ENCODE data around the gene MRPL42.
A peak's percentile ranks its signal among the peaks of the same experiment; 100 is the strongest.

DNA sequence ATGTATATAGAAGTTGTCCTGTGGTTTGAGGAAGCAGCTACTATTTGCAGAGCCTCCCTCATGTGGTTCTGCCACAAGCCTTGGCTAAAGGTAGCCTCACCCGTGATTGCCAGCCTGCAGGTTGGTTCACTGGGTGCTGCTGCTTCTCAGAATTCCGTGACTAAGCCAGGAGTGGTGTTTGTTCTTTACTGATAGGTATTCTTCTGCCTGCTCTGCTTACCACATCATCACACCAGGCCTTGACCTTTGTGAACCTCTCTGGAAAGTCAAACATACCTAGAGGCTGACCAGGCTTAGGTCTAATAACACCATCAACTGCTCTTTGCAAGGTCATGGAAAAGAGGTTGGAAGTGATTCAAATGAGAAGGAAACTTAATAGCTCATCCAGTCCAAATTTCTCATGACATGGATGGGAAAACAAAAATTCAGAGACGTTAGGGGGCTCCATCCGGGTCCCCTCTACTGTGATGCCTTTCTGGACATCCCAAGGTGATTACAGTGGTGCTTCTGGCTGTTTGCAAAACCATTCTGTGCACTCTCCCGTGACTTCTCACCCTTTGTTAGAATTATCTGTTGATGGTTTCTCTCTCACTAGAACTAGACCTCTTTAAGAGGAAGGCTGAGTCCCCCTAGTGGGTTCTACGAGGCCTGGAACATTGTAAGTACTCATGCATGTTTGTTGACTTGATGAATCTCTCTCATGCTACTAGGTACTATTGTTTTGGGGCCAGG lies 96.7 kb downstream of the MRPL42 start:
- TF ChIP-seq, protein P1, sequence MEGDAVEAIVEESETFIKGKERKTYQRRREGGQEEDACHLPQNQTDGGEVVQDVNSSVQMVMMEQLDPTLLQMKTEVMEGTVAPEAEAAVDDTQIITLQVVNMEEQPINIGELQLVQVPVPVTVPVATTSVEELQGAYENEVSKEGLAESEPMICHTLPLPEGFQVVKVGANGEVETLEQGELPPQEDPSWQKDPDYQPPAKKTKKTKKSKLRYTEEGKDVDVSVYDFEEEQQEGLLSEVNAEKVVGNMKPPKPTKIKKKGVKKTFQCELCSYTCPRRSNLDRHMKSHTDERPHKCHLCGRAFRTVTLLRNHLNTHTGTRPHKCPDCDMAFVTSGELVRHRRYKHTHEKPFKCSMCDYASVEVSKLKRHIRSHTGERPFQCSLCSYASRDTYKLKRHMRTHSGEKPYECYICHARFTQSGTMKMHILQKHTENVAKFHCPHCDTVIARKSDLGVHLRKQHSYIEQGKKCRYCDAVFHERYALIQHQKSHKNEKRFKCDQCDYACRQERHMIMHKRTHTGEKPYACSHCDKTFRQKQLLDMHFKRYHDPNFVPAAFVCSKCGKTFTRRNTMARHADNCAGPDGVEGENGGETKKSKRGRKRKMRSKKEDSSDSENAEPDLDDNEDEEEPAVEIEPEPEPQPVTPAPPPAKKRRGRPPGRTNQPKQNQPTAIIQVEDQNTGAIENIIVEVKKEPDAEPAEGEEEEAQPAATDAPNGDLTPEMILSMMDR (conservative IDR thresholded peaks at IDR 0.05; ENCODE audit: low read depth in 2 of 2): peak; percentile 39 to 55; a peak in 3 of 4 replicates
- TF ChIP-seq EZH2phosphoT487 (IDR thresholded peaks at IDR 0.05; ENCODE audit: unreplicated experiment): no peak
- no peak for TF ChIP-seq NANOG (IDR thresholded peaks at IDR 0.05; ENCODE audit: borderline replicate concordance)
- TF ChIP-seq, protein P2, sequence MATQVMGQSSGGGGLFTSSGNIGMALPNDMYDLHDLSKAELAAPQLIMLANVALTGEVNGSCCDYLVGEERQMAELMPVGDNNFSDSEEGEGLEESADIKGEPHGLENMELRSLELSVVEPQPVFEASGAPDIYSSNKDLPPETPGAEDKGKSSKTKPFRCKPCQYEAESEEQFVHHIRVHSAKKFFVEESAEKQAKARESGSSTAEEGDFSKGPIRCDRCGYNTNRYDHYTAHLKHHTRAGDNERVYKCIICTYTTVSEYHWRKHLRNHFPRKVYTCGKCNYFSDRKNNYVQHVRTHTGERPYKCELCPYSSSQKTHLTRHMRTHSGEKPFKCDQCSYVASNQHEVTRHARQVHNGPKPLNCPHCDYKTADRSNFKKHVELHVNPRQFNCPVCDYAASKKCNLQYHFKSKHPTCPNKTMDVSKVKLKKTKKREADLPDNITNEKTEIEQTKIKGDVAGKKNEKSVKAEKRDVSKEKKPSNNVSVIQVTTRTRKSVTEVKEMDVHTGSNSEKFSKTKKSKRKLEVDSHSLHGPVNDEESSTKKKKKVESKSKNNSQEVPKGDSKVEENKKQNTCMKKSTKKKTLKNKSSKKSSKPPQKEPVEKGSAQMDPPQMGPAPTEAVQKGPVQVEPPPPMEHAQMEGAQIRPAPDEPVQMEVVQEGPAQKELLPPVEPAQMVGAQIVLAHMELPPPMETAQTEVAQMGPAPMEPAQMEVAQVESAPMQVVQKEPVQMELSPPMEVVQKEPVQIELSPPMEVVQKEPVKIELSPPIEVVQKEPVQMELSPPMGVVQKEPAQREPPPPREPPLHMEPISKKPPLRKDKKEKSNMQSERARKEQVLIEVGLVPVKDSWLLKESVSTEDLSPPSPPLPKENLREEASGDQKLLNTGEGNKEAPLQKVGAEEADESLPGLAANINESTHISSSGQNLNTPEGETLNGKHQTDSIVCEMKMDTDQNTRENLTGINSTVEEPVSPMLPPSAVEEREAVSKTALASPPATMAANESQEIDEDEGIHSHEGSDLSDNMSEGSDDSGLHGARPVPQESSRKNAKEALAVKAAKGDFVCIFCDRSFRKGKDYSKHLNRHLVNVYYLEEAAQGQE (IDR thresholded peaks at IDR 0.05; ENCODE audit: unreplicated experiment): no peak
- TF ChIP-seq CREB1 (CRISPR knock-in tag; IDR thresholded peaks at IDR 0.05; ENCODE audit: low read depth): no peak
- TF ChIP-seq, protein P3, sequence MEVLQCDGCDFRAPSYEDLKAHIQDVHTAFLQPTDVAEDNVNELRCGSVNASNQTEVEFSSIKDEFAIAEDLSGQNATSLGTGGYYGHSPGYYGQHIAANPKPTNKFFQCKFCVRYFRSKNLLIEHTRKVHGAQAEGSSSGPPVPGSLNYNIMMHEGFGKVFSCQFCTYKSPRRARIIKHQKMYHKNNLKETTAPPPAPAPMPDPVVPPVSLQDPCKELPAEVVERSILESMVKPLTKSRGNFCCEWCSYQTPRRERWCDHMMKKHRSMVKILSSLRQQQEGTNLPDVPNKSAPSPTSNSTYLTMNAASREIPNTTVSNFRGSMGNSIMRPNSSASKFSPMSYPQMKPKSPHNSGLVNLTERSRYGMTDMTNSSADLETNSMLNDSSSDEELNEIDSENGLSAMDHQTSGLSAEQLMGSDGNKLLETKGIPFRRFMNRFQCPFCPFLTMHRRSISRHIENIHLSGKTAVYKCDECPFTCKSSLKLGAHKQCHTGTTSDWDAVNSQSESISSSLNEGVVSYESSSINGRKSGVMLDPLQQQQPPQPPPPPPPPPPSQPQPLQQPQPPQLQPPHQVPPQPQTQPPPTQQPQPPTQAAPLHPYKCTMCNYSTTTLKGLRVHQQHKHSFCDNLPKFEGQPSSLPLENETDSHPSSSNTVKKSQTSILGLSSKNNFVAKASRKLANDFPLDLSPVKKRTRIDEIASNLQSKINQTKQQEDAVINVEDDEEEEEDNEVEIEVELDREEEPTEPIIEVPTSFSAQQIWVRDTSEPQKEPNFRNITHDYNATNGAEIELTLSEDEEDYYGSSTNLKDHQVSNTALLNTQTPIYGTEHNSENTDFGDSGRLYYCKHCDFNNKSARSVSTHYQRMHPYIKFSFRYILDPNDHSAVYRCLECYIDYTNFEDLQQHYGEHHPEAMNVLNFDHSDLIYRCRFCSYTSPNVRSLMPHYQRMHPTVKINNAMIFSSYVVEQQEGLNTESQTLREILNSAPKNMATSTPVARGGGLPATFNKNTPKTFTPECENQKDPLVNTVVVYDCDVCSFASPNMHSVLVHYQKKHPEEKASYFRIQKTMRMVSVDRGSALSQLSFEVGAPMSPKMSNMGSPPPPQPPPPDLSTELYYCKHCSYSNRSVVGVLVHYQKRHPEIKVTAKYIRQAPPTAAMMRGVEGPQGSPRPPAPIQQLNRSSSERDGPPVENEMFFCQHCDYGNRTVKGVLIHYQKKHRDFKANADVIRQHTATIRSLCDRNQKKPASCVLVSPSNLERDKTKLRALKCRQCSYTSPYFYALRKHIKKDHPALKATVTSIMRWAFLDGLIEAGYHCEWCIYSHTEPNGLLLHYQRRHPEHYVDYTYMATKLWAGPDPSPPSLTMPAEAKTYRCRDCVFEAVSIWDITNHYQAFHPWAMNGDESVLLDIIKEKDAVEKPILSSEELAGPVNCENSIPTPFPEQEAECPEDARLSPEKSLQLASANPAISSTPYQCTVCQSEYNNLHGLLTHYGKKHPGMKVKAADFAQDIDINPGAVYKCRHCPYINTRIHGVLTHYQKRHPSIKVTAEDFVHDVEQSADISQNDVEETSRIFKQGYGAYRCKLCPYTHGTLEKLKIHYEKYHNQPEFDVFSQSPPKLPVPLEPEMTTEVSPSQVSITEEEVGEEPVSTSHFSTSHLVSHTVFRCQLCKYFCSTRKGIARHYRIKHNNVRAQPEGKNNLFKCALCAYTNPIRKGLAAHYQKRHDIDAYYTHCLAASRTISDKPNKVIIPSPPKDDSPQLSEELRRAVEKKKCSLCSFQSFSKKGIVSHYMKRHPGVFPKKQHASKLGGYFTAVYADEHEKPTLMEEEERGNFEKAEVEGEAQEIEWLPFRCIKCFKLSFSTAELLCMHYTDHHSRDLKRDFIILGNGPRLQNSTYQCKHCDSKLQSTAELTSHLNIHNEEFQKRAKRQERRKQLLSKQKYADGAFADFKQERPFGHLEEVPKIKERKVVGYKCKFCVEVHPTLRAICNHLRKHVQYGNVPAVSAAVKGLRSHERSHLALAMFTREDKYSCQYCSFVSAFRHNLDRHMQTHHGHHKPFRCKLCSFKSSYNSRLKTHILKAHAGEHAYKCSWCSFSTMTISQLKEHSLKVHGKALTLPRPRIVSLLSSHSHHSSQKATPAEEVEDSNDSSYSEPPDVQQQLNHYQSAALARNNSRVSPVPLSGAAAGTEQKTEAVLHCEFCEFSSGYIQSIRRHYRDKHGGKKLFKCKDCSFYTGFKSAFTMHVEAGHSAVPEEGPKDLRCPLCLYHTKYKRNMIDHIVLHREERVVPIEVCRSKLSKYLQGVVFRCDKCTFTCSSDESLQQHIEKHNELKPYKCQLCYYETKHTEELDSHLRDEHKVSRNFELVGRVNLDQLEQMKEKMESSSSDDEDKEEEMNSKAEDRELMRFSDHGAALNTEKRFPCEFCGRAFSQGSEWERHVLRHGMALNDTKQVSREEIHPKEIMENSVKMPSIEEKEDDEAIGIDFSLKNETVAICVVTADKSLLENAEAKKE (CRISPR knock-in tag; IDR thresholded peaks at IDR 0.05): 0 out of 2 replicates have a peak, but pooled peaks have one; percentile 0
- TF ChIP-seq EZH2 (IDR thresholded peaks at IDR 0.05; ENCODE audit: low read depth, unreplicated experiment): no peak
- no peak for TF ChIP-seq POLR2AphosphoS5 (IDR thresholded peaks at IDR 0.05; ENCODE audit: low read depth)
- TF ChIP-seq JUNB (IDR thresholded peaks at IDR 0.05; ENCODE audit: unreplicated experiment): no peak
- TF ChIP-seq ZNF114 (CRISPR knock-in tag; IDR thresholded peaks at IDR 0.05): no peak
- no peak for TF ChIP-seq ETS1 (IDR thresholded peaks at IDR 0.05)

Measured in GM23338 (cell line).